WTC11 (cell line): ENCODE measurements around the gene AGAP6. TPM values are rescaled to one million over a fixed set of nuclear protein-coding genes. Genes with fewer than 3 reads are reported as not detected.
"Not testable (repeated sequence)": the region's sequence is repeated elsewhere in the genome, so short reads cannot be mapped to it uniquely, and the experiment has no call there.

Experiments
- ATAC-seq: fragments of 200-7000 bp; cut with Tn5 transposase; 2 replicates; pipeline ENCODE4 v1.10.0; 2021; ENCODE audit warnings: mild to moderate bottlenecking, moderate library complexity
- CTCF ChIA-PET: fragments of 300-600 bp; sonication (Branson Sonifier 250); formaldehyde crosslinking; loops from one replicate; lab custom pipeline; 2021; ENCODE audit warnings: antibody characterized with exemption; lab: Charles Lee
- POLR2A ChIA-PET: fragments of 350-600 bp; sonication (Branson Sonifier 250); formaldehyde crosslinking; loops from one replicate; lab custom pipeline; 2021; ENCODE audit warnings: antibody characterized with exemption; lab: Charles Lee
- DNase-seq: peaks from one replicate; pipeline ENCODE4 v3.0.0; 2021; ENCODE audit warnings: low spot score
- H3K27ac Mint-ChIP-seq: 2 replicates; pipeline ENCODE4 v1.8.0; 2021; ENCODE audit warnings: mixed read lengths
- H3K27me3 Mint-ChIP-seq: 2 replicates; pipeline ENCODE4 v1.8.0; 2021; ENCODE audit warnings: low read depth, mild to moderate bottlenecking, moderate library complexity, mixed read lengths
- H3K36me3 Mint-ChIP-seq: 2 replicates; pipeline ENCODE4 v1.8.0; 2021; ENCODE audit warnings: mixed read lengths
- H3K4me1 Mint-ChIP-seq: 2 replicates; pipeline ENCODE4 v1.8.0; 2022; ENCODE audit warnings: mixed read lengths
- H3K4me3 Mint-ChIP-seq: 2 replicates; pipeline ENCODE4 v1.8.0; 2021; ENCODE audit warnings: mild to moderate bottlenecking, moderate library complexity, mixed read lengths
- H3K9me3 Mint-ChIP-seq: 2 replicates; pipeline ENCODE4 v1.8.0; 2021; ENCODE audit warnings: mixed read lengths
- ATF1 ChIP-seq: sonication (generic); formaldehyde crosslinking; IDR thresholded peaks from 2 replicates; pipeline ENCODE4 v1.8.1; 2023; ENCODE audit warnings: mild to moderate bottlenecking, moderate library complexity, missing genetic modification reagents
- CBFB ChIP-seq: sonication (generic); formaldehyde crosslinking; IDR thresholded peaks from 2 replicates; pipeline ENCODE4 v1.8.1; 2022; ENCODE audit warnings: mild to moderate bottlenecking, low read depth, missing genetic modification reagents
- ESRRA ChIP-seq: sonication (generic); formaldehyde crosslinking; IDR thresholded peaks from 2 replicates; pipeline ENCODE4 v1.8.1; 2022; ENCODE audit warnings: mild to moderate bottlenecking, missing genetic modification reagents, borderline replicate concordance
- FOXP1 ChIP-seq: sonication (generic); formaldehyde crosslinking; IDR thresholded peaks from 2 replicates; pipeline ENCODE4 v1.8.0; 2022; ENCODE audit warnings: missing genetic modification reagents, mild to moderate bottlenecking, moderate library complexity, borderline replicate concordance
- HMGA2 ChIP-seq: fragments of 250-450 bp; sonication (Bioruptor Pico); IDR thresholded peaks from 2 replicates; pipeline ENCODE4 v1.4.0; 2021; ENCODE audit warnings: mild to moderate bottlenecking, moderate library complexity
- NR2C2 ChIP-seq: sonication (generic); formaldehyde crosslinking; IDR thresholded peaks from 2 replicates; pipeline ENCODE4 v1.8.0; 2022; ENCODE audit warnings: mild to moderate bottlenecking, missing genetic modification reagents
- ZNF671 ChIP-seq: fragments of 250-450 bp; sonication (Bioruptor Pico); IDR thresholded peaks from 2 replicates; pipeline ENCODE4 v1.8.0; 2021; ENCODE audit warnings: mild to moderate bottlenecking
- total RNA-seq: library from RNA; stranded (reverse); gene quantifications from 3 replicates; pipeline ENCODE4 v1.2.3, GENCODE V29; 2021
- TF ChIP-seq, protein P1 (sequence below): sonication (generic); formaldehyde crosslinking; IDR thresholded peaks from 2 replicates; pipeline ENCODE4 v1.8.1; 2022; ENCODE audit warnings: missing genetic modification reagents, borderline replicate concordance
- TF ChIP-seq, protein P2 (sequence below): sonication (generic); formaldehyde crosslinking; IDR thresholded peaks from 2 replicates; pipeline ENCODE4 v1.8.1; 2022; ENCODE audit warnings: mild to moderate bottlenecking, moderate library complexity, missing genetic modification reagents
- TF ChIP-seq, protein P3 (sequence below): fragments of 250-450 bp; sonication (Bioruptor Pico); IDR thresholded peaks from 2 replicates; pipeline ENCODE4 v2.1.2; 2022; ENCODE audit warnings: mild to moderate bottlenecking, moderate library complexity
- TF ChIP-seq, protein P4 (sequence below): sonication (generic); formaldehyde crosslinking; IDR thresholded peaks from 2 replicates; pipeline ENCODE4 v1.8.0; 2022; ENCODE audit warnings: mild to moderate bottlenecking, missing genetic modification reagents
- TF ChIP-seq, protein P5 (sequence below): sonication (generic); formaldehyde crosslinking; IDR thresholded peaks from 2 replicates; pipeline ENCODE4 v1.8.1; 2023; ENCODE audit warnings: mild to moderate bottlenecking, missing genetic modification reagents, moderate library complexity
- TF ChIP-seq, protein P6 (sequence below): sonication (generic); formaldehyde crosslinking; IDR thresholded peaks from 2 replicates; pipeline ENCODE4 v1.8.0; 2022; ENCODE audit warnings: mild to moderate bottlenecking, missing genetic modification reagents

Gene AGAP6
- total RNA-seq, 1 experiment from 2014 or later: 16.8 TPM

DNA sequence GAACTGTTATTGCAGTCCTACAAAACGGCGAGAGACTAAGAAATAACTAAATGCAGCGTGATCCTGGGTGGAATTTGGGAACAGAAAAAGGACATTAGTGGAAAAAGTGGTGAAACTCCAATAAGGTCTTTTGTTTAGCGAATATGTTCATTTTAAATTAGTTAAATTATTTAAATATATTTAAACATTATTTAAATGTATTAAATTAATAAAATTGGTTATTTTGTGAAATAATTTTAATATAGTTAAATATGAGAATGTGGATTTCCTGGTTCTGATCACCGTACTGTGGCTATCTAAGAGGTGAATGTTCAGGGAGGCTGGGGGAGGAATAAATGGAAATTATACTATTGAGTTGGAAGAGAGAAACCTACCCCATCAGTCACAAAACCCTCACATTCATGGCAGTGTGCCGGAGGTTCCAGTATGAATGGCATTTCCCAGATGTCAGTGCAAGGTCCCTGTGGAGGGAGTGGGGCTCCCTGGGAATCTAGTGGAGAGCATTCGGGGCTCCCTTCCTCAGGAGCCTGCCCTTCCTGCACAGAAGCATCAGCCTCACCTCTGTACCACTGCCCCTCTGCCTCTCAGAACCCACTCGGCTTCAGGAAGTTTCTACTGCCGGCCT is 27.5 kb downstream of the AGAP6 start:
- H3K27me3 Mint-ChIP-seq, CTCF ChIA-PET, H3K4me3 Mint-ChIP-seq, DNase-seq, H3K36me3 Mint-ChIP-seq, ATAC-seq, H3K9me3 Mint-ChIP-seq, H3K27ac Mint-ChIP-seq, POLR2A ChIA-PET, H3K4me1 Mint-ChIP-seq: not testable (repeated sequence)
- peak; percentile 91 for TF ChIP-seq HMGA2

DNA sequence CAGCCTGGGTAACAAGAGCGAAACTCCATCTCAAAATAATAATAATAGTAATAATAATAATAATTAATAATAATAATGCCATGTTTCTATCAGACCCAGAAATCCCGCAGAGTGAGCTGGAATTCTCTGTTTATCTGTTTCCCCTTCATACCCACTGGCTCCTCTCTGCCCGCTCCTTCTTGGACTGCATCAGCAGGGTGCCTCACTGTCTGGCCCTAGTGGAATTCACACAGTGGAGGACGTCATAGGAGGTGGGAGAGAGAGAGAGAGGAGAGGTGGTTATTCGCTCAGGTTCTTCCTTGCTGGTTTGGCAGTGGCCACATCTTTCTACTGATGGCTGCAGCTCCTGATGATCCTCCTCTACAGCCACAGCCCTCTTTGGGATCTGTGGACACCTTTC is 28.7 kb downstream of the AGAP6 start:
- H3K27ac Mint-ChIP-seq, POLR2A ChIA-PET, H3K9me3 Mint-ChIP-seq, DNase-seq, CTCF ChIA-PET, H3K4me1 Mint-ChIP-seq, ATAC-seq, H3K4me3 Mint-ChIP-seq, H3K27me3 Mint-ChIP-seq, H3K36me3 Mint-ChIP-seq: not testable (repeated sequence)

DNA sequence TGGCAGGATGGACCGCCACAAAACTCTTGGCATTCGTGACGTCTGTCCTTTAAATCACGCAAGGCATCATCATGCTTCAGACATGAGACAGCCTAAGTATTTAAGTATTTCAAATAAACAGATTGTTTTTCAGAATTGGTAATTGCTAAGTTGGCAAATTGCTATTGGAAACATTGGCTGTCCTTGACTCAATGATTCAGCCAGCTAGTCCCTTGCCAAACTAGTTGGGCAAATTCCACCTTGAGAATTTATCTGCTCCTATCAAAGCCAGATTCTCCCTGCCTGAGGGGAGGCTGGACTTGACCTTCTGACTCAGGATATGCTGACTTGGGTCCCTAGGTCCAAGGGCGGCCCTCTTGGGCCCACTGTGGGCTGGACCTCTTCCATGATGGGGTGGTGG is 29.4 kb downstream of the AGAP6 start:
- ATAC-seq, CTCF ChIA-PET, H3K36me3 Mint-ChIP-seq, POLR2A ChIA-PET, DNase-seq, H3K4me1 Mint-ChIP-seq, H3K4me3 Mint-ChIP-seq, H3K27ac Mint-ChIP-seq, H3K9me3 Mint-ChIP-seq, H3K27me3 Mint-ChIP-seq: not testable (repeated sequence)

DNA sequence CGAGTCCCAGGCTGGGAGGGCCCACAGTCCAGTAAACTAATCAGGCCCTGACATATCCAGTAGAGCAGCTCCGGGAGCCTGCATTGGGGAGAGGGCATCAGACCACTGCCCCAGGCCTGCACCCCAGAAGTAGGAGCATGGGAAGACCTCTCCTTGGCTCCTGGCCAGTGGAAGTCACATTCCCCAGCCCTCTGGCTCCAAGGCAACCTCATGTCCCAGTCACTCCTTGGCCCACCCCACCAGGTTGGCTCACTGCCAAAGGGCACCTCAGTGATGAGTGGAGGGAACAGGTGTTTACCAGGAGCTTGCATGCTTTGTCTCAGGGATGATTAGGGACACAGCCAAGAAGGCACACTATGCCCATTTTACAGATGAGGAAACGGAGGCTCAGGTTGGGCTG is 31.1 kb downstream of the AGAP6 start:
- not testable (repeated sequence) for ATAC-seq, DNase-seq

DNA sequence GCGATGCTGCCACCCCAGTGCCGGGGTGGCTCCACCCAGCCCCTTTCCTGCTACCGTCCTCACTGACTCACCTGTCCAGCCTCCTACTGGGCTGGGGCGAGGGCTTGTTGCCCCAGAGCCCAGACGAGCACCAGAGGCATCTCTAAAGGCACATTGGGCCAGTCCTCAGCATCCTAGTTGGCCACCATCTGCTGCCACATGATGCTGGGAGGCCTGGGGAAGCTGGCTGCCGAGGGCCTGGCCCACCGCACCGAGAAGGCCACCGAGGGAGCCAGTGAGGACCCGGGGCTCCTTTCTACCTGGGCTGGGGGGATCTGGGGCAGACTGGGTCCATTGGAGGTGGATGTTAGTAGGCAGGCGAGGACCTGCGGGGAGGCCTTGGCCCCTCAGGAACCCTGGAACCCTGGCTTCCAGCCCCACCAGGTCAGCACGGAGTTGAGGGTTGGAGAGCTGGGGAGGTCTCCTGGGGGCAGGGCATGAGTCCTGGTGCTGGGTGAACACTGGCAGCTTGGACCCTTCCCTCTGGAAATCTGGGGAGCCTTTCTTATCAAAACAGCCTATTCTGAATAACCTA is 32.3 kb downstream of the AGAP6 start:
- H3K4me3 Mint-ChIP-seq, H3K4me1 Mint-ChIP-seq, H3K36me3 Mint-ChIP-seq, DNase-seq, CTCF ChIA-PET, H3K27ac Mint-ChIP-seq, ATAC-seq, POLR2A ChIA-PET, H3K27me3 Mint-ChIP-seq, H3K9me3 Mint-ChIP-seq: not testable (repeated sequence)

More for the DNA sequence above, 31.1 kb downstream of the AGAP6 start:
- H3K27me3 Mint-ChIP-seq, H3K9me3 Mint-ChIP-seq, H3K36me3 Mint-ChIP-seq, H3K4me3 Mint-ChIP-seq, H3K4me1 Mint-ChIP-seq, CTCF ChIA-PET, POLR2A ChIA-PET, H3K27ac Mint-ChIP-seq: not testable (repeated sequence)

DNA sequence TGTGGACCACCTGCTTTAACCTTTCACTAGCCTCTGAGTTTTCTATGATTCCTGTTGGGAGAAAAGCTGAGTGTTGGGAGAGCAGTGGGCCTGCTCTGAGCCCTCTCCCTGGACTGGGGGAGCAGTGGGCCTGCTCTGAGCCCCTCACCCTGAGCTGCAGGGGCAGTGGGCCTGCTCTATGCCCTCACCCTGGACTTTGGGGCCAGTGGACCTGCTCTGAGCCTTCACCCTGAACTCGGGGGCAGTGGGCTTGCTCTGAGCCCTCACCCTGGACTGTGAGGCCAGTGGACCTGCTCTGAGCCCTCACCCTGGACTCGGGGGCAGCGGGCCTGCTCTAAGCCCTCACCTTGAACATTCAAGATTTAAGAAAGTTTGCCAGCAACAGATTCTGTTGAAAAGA is 33.4 kb downstream of the AGAP6 start:
- Mint-ChIP-seq H3K27me3 (peaks cover 3% of the 10 kb centered on the region; the same call in 1 of the 2 replicates), H3K4me3 (no peak overlapping the region), H3K27ac (no peak overlapping the region), H3K9me3 (peaks cover 10% of the 10 kb centered on the region), H3K36me3 (no peaks in the 10 kb centered on the region), H3K4me1 (no peaks in the 10 kb centered on the region)
- ChIA-PET POLR2A (no interaction called here), CTCF (no interaction called here)
- ATAC-seq: no peak
- no peak for DNase-seq
- TF ChIP-seq, protein P1, sequence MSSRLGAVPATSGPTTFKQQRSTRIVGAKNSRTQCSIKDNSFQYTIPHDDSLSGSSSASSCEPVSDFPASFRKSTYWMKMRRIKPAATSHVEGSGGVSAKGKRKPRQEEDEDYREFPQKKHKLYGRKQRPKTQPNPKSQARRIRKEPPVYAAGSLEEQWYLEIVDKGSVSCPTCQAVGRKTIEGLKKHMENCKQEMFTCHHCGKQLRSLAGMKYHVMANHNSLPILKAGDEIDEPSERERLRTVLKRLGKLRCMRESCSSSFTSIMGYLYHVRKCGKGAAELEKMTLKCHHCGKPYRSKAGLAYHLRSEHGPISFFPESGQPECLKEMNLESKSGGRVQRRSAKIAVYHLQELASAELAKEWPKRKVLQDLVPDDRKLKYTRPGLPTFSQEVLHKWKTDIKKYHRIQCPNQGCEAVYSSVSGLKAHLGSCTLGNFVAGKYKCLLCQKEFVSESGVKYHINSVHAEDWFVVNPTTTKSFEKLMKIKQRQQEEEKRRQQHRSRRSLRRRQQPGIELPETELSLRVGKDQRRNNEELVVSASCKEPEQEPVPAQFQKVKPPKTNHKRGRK (CRISPR knock-in tag): no peak
- TF ChIP-seq ESRRA (CRISPR knock-in tag) (no peak), ATF1 (CRISPR knock-in tag) (no peak), FOXP1 (no peak), ZNF671 (CRISPR knock-in tag) (no peak), NR2C2 (CRISPR knock-in tag) (no peak), CBFB (CRISPR knock-in tag) (no peak)
- TF ChIP-seq, protein P2, sequence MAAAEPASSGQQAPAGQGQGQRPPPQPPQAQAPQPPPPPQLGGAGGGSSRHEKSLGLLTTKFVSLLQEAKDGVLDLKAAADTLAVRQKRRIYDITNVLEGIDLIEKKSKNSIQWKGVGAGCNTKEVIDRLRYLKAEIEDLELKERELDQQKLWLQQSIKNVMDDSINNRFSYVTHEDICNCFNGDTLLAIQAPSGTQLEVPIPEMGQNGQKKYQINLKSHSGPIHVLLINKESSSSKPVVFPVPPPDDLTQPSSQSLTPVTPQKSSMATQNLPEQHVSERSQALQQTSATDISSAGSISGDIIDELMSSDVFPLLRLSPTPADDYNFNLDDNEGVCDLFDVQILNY: no peak
- TF ChIP-seq, protein P3, sequence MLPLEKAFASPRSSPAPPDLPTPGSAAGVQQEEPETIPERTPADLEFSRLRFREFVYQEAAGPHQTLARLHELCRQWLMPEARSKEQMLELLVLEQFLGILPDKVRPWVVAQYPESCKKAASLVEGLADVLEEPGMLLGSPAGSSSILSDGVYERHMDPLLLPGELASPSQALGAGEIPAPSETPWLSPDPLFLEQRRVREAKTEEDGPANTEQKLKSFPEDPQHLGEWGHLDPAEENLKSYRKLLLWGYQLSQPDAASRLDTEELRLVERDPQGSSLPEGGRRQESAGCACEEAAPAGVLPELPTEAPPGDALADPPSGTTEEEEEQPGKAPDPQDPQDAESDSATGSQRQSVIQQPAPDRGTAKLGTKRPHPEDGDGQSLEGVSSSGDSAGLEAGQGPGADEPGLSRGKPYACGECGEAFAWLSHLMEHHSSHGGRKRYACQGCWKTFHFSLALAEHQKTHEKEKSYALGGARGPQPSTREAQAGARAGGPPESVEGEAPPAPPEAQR (CRISPR knock-in tag): no peak
- TF ChIP-seq, protein P4, sequence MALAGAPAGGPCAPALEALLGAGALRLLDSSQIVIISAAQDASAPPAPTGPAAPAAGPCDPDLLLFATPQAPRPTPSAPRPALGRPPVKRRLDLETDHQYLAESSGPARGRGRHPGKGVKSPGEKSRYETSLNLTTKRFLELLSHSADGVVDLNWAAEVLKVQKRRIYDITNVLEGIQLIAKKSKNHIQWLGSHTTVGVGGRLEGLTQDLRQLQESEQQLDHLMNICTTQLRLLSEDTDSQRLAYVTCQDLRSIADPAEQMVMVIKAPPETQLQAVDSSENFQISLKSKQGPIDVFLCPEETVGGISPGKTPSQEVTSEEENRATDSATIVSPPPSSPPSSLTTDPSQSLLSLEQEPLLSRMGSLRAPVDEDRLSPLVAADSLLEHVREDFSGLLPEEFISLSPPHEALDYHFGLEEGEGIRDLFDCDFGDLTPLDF: no peak
- TF ChIP-seq, protein P5, sequence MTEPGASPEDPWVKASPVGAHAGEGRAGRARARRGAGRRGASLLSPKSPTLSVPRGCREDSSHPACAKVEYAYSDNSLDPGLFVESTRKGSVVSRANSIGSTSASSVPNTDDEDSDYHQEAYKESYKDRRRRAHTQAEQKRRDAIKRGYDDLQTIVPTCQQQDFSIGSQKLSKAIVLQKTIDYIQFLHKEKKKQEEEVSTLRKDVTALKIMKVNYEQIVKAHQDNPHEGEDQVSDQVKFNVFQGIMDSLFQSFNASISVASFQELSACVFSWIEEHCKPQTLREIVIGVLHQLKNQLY (CRISPR knock-in tag): no peak
- TF ChIP-seq, protein P6, sequence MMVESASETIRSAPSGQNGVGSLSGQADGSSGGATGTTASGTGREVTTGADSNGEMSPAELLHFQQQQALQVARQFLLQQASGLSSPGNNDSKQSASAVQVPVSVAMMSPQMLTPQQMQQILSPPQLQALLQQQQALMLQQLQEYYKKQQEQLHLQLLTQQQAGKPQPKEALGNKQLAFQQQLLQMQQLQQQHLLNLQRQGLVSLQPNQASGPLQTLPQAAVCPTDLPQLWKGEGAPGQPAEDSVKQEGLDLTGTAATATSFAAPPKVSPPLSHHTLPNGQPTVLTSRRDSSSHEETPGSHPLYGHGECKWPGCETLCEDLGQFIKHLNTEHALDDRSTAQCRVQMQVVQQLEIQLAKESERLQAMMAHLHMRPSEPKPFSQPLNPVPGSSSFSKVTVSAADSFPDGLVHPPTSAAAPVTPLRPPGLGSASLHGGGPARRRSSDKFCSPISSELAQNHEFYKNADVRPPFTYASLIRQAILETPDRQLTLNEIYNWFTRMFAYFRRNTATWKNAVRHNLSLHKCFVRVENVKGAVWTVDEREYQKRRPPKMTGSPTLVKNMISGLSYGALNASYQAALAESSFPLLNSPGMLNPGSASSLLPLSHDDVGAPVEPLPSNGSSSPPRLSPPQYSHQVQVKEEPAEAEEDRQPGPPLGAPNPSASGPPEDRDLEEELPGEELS: no peak
